HepG2 (cell line): Measurements from ENCODE around the gene TM9SF3. TPM values are rescaled to one million over a fixed set of nuclear protein-coding genes. Genes with fewer than 3 reads are reported as not detected.

ENCODE experiments used
- GPN1 ChIP-seq: sonication (generic); formaldehyde crosslinking; IDR thresholded peaks from 2 replicates; pipeline ENCODE4 v1.5.1; 2020; ENCODE audit warnings: missing genetic modification reagents, borderline replicate concordance
- HOXA3 ChIP-seq: sonication (generic); formaldehyde crosslinking; IDR thresholded peaks from 2 replicates; pipeline ENCODE4 v1.5.0; 2020; ENCODE audit warnings: missing genetic modification reagents
- JUND ChIP-seq: sonication (generic); formaldehyde crosslinking; IDR thresholded peaks from 2 replicates; pipeline ENCODE4 v1.8.0; 2022; ENCODE audit warnings: mild to moderate bottlenecking, missing genetic modification reagents
- MBD4 ChIP-seq: IDR thresholded peaks from 2 replicates; pipeline ENCODE4 v1.6.1; 2012; ENCODE audit warnings: low read length, inconsistent platforms, borderline replicate concordance
- MEF2D ChIP-seq: sonication (generic); formaldehyde crosslinking; IDR thresholded peaks from 2 replicates; pipeline ENCODE4 v1.5.1; 2020; ENCODE audit warnings: mild to moderate bottlenecking, missing genetic modification reagents
- MEIS2 ChIP-seq: sonication (generic); formaldehyde crosslinking; IDR thresholded peaks from 2 replicates; pipeline ENCODE4 v1.9.0; 2021; ENCODE audit warnings: mild to moderate bottlenecking, missing genetic modification reagents
- MXD1 ChIP-seq: sonication (generic); formaldehyde crosslinking; IDR thresholded peaks from 2 replicates; pipeline ENCODE4 v1.4.0; 2020; ENCODE audit warnings: mild to moderate bottlenecking, missing genetic modification reagents
- SAP130 ChIP-seq: IDR thresholded peaks from 2 replicates; pipeline ENCODE4 v1.6.1; 2016; ENCODE audit warnings: low read depth
- TOE1 ChIP-seq: sonication (generic); formaldehyde crosslinking; IDR thresholded peaks from 2 replicates; pipeline ENCODE4 v1.4.0; 2020; ENCODE audit warnings: mild to moderate bottlenecking, missing genetic modification reagents
- YY1 ChIP-seq: IDR thresholded peaks from 2 replicates; pipeline ENCODE4 v1.6.1; 2011; ENCODE audit warnings: low read length, low read depth, moderate library complexity, mild to moderate bottlenecking; ENCODE audit not compliant: insufficient read depth, insufficient replicate concordance
- ZBTB38 ChIP-seq: sonication (generic); formaldehyde crosslinking; IDR thresholded peaks from 2 replicates; pipeline ENCODE4 v1.5.1; 2020; ENCODE audit warnings: mild to moderate bottlenecking, missing genetic modification reagents
- ZNF138 ChIP-seq: sonication (generic); formaldehyde crosslinking; IDR thresholded peaks from 2 replicates; pipeline ENCODE4 v1.5.0; 2020; ENCODE audit warnings: mild to moderate bottlenecking, low read depth, missing genetic modification reagents
- ZNF710 ChIP-seq: sonication (generic); formaldehyde crosslinking; IDR thresholded peaks from 2 replicates; pipeline ENCODE4 v1.5.0; 2020; ENCODE audit warnings: mild to moderate bottlenecking, missing genetic modification reagents, borderline replicate concordance
- ZNF749 ChIP-seq: sonication (generic); formaldehyde crosslinking; IDR thresholded peaks from 2 replicates; pipeline ENCODE4 v1.8.0; 2022; ENCODE audit warnings: mild to moderate bottlenecking, missing genetic modification reagents, moderate library complexity, borderline replicate concordance
- ZXDC ChIP-seq: sonication (generic); formaldehyde crosslinking; IDR thresholded peaks from 2 replicates; pipeline ENCODE4 v1.5.0; 2020; ENCODE audit warnings: mild to moderate bottlenecking, missing genetic modification reagents
- polyA plus RNA-seq, 8 experiments: library from polyadenylated mRNA; depleted of rRNA in 3 of 8; stranded (reverse) in 7 of 8; unstranded in 1 of 8; fragments of >200 nt; fragmentation: Illumina TruSeq in 4 of 8; extraction: Trizol in 4 of 8; gene quantifications; 2 replicates each; pipeline versions ENCODE4 v1.2.1 to v1.2.3, GENCODE V29; 2011 to 2016; ENCODE audit warnings: low read depth in 4 of 8, missing spikeins in 1 of 8, mixed read lengths in 1 of 8; ENCODE audit not compliant: insufficient read depth in 1 of 8
- total RNA-seq, 5 experiments: library from RNA; depleted of rRNA; stranded (reverse); fragments of >200 nt; fragmentation: Illumina TruSeq; extraction: Trizol; gene quantifications; 2 replicates each; pipeline ENCODE4 v1.2.3, GENCODE V29; 2016; ENCODE audit warnings: low read depth in 1 of 5
- TF ChIP-seq, protein P1 (sequence below): sonication (generic); formaldehyde crosslinking; IDR thresholded peaks from 2 replicates; pipeline ENCODE4 v1.4.0; 2020; ENCODE audit warnings: missing genetic modification reagents, borderline replicate concordance

TM9SF3 gene
- total and polyA plus RNA-seq, 2 of the 13 experiments (the other 11 are each of a cell fraction or from before 2014, with no cell fraction given), result 43.8 to 120 TPM

DNA sequence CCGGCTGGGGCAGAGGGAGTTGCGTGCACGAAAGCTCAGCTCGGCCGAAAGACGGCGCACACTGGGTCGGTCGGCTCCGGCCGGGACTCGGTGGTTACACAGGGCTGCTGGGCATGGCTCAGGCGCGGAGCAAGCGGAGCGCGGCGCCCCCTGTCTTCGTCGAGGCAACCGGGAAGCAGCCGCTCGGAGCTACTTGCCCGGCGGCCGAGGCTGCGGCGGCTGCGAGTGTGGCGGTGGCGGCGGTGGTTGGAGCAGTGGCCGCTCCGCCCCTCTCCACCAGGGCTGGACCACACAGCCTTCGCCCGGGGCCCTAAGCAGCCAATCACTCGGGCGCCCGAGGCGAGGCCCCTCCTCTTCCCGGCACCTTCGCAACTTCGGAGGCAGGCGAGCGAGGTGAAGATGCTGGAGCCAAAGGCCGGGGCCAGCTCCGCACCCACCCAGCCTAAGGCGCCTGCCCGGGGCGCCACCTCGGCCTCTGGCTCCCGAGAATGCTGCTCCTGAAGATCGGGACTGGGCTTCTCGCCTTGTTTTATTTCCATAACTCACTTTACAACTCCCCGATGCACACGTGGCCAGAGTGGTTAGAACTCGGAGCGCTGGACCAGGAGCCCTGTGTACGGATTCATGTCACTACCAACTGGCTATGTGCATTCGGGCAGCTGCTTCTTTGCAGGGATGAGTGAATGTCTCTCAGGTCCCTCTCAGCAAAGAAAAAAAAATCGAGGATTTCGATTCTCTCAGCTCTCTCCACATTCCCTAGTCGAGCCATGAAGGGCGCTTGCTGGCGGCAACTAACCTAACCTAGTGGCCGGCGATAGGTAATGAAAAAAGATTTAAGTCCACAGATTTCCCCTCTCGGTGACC lies 72.9 kb downstream of the TM9SF3 start, which contains the start of gene TLL2 (continued):
- TF ChIP-seq GPN1 (CRISPR knock-in tag) (no peak), TOE1 (CRISPR knock-in tag) (no peak), SAP130 (CRISPR knock-in tag) (peak; percentile 62; the same call in 1 of the 2 replicates), MEF2D (CRISPR knock-in tag) (no peak), MXD1 (CRISPR knock-in tag) (peak; percentile 73), MBD4 (no peak), ZXDC (0 out of 2 replicates have a peak, but pooled peaks have one; percentile 28), ZBTB38 (CRISPR knock-in tag) (0 out of 2 replicates have a peak, but pooled peaks have one; percentile 12), HOXA3 (no peak; the same call in 1 of the 2 replicates), MEIS2 (CRISPR knock-in tag) (0 out of 2 replicates have a peak, but pooled peaks have one; percentile 38), ZNF749 (CRISPR knock-in tag) (peak; percentile 70), ZNF710 (peak; percentile 22; the same call in 1 of the 2 replicates), ZNF138 (CRISPR knock-in tag) (no peak), YY1 (peak; percentile 68), JUND (CRISPR knock-in tag) (no peak)
- TF ChIP-seq, protein P1, sequence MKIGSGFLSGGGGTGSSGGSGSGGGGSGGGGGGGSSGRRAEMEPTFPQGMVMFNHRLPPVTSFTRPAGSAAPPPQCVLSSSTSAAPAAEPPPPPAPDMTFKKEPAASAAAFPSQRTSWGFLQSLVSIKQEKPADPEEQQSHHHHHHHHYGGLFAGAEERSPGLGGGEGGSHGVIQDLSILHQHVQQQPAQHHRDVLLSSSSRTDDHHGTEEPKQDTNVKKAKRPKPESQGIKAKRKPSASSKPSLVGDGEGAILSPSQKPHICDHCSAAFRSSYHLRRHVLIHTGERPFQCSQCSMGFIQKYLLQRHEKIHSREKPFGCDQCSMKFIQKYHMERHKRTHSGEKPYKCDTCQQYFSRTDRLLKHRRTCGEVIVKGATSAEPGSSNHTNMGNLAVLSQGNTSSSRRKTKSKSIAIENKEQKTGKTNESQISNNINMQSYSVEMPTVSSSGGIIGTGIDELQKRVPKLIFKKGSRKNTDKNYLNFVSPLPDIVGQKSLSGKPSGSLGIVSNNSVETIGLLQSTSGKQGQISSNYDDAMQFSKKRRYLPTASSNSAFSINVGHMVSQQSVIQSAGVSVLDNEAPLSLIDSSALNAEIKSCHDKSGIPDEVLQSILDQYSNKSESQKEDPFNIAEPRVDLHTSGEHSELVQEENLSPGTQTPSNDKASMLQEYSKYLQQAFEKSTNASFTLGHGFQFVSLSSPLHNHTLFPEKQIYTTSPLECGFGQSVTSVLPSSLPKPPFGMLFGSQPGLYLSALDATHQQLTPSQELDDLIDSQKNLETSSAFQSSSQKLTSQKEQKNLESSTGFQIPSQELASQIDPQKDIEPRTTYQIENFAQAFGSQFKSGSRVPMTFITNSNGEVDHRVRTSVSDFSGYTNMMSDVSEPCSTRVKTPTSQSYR (CRISPR knock-in tag), result no peak
